Naive thymus-derived CD4-positive, alpha-beta T cell (primary cell): ENCODE data around the gene PTGDR. TPM values are rescaled to one million over a fixed set of nuclear protein-coding genes. Genes with fewer than 3 reads are reported as not detected.
A peak's percentile ranks its signal among the peaks of the same experiment; 100 is the strongest.

Source experiments
- ATAC-seq: fragments of 150-1000 bp; cut with Tn5 transposase; 2 replicates; pipeline ENCODE4 v1.10.0; 2021; ENCODE audit warnings: mild to moderate bottlenecking, moderate library complexity
- CTCF ChIA-PET: fragments of 350-600 bp; sonication (Branson Sonifier 250); formaldehyde crosslinking; loops from one replicate; lab custom pipeline; 2021; ENCODE audit warnings: antibody characterized with exemption; lab: Charles Lee
- POLR2A ChIA-PET: fragments of 350-600 bp; sonication (Branson Sonifier 250); formaldehyde crosslinking; loops from one replicate; lab custom pipeline; 2021; ENCODE audit warnings: antibody characterized with exemption, inconsistent platforms; lab: Charles Lee
- DNase-seq, 9 donors: peaks; one replicate each; pipeline versions ENCODE4 v3.0.0 to v3.0.0-alpha.2; 2020 to 2022; ENCODE audit warnings: mixed read lengths in 1 of 9
- H3K27ac ChIP-seq: one replicate; pipeline ENCODE4 v1.7.0; 2013; ENCODE audit warnings: mild to moderate bottlenecking, low read depth, low read length, moderate library complexity
- H3K27me3 ChIP-seq, 2 donors: one replicate each; pipeline ENCODE4 v1.7.0; 2013; ENCODE audit warnings: low read length in 2 of 2, mild to moderate bottlenecking in 2 of 2, moderate library complexity in 2 of 2; ENCODE audit not compliant: control insufficient read depth in 2 of 2, insufficient read depth in 2 of 2
- H3K36me3 ChIP-seq, 3 experiments: 1 replicate in 2 of 3; 2 replicates in 1 of 3; pipeline ENCODE4 v1.7.0; 2013; ENCODE audit warnings: low read length in 3 of 3, mild to moderate bottlenecking in 3 of 3, moderate library complexity in 1 of 3; ENCODE audit not compliant: insufficient read depth in 3 of 3, control insufficient read depth in 2 of 3
- H3K4me1 ChIP-seq, 2 donors: one replicate each; pipeline ENCODE4 v1.7.0; 2013; ENCODE audit warnings: low read length in 2 of 2, mild to moderate bottlenecking in 2 of 2, moderate library complexity in 1 of 2; ENCODE audit not compliant: control insufficient read depth in 2 of 2, insufficient read depth in 2 of 2
- H3K4me3 ChIP-seq: 2 replicates; pipeline ENCODE4 v1.7.0; 2013; ENCODE audit warnings: mild to moderate bottlenecking, low read length
- H3K9me3 ChIP-seq, 3 experiments: 1 replicate in 2 of 3; 2 replicates in 1 of 3; pipeline ENCODE4 v1.7.0; 2013; ENCODE audit warnings: low read length in 3 of 3; ENCODE audit not compliant: control insufficient read depth in 2 of 3
- H3K27ac Mint-ChIP-seq, 9 donors: one replicate each; pipeline ENCODE4 v1.8.0; 2020 to 2022; ENCODE audit warnings: mixed read lengths in 9 of 9, mild to moderate bottlenecking in 8 of 9, moderate library complexity in 5 of 9, inconsistent platforms in 2 of 9
- H3K27me3 Mint-ChIP-seq, 5 donors: one replicate each; pipeline ENCODE4 v1.8.0; 2021 to 2022; ENCODE audit warnings: mixed read lengths in 5 of 5, mild to moderate bottlenecking in 1 of 5
- H3K36me3 Mint-ChIP-seq, 5 donors: one replicate each; pipeline ENCODE4 v1.8.0; 2020 to 2022; ENCODE audit warnings: mixed read lengths in 5 of 5, mild to moderate bottlenecking in 3 of 5, inconsistent platforms in 1 of 5
- H3K4me1 Mint-ChIP-seq, 7 donors: one replicate each; pipeline ENCODE4 v1.8.0; 2020 to 2022; ENCODE audit warnings: mixed read lengths in 7 of 7, mild to moderate bottlenecking in 3 of 7, inconsistent platforms in 1 of 7
- H3K4me3 Mint-ChIP-seq, 10 donors: one replicate each; pipeline ENCODE4 v1.8.0; 2020 to 2022; ENCODE audit warnings: mild to moderate bottlenecking in 10 of 10, mixed read lengths in 10 of 10, moderate library complexity in 6 of 10, inconsistent platforms in 2 of 10
- H3K9me3 Mint-ChIP-seq, 11 donors: one replicate each; pipeline ENCODE4 v1.8.0; 2020 to 2022; ENCODE audit warnings: mixed read lengths in 11 of 11, mild to moderate bottlenecking in 4 of 11, inconsistent platforms in 1 of 11, moderate library complexity in 1 of 11
- intact Hi-C, 2 donors: fragments of 100-400 bp; cut with micrococcal nuclease; formaldehyde crosslinking; loops; one replicate each; pipeline ENCODE4 v1.15.1; 2023
- polyA plus RNA-seq, 2 donors: library from polyadenylated mRNA; unstranded; fragments of 300-500 nt; fragmentation: Illumina TruSeq; gene quantifications; one replicate each; pipeline ENCODE4 v1.2.3, GENCODE V29; 2021
- total RNA-seq, 6 experiments: library from RNA in 5 of 6; stranded (reverse) in 5 of 6; gene quantifications; 1 replicate in 5 of 6; 2 replicates in 1 of 6; pipeline ENCODE4 v1.2.3 and lab custom pipeline; 2021 to 2026

PTGDR gene
- total and polyA plus RNA-seq, 7 experiments from 2014 or later = 0.10 to 12.4 (median 0.35) TPM

GRCh38 chr14:52299692-52300278 is 32.3 kb downstream of the PTGDR start:
- peaks cover 0 to 52% (median 0%) of the 10 kb centered on the region in 5 donors for H3K36me3 Mint-ChIP-seq
- DNase-seq = peak in 6 of 9 donors; percentile 28 to 68 (median 51)
- no peaks in the 10 kb centered on the region for H3K9me3 ChIP-seq
- H3K9me3 Mint-ChIP-seq = no peaks in the 10 kb centered on the region
- H3K4me1 Mint-ChIP-seq = peaks cover 8 to 63% (median 25%) of the 10 kb centered on the region in 7 donors
- H3K27ac Mint-ChIP-seq = no peak overlapping the region
- no peak overlapping the region for H3K4me3 ChIP-seq
- peaks cover 3 to 5% of the 10 kb centered on the region in 2 donors for H3K4me1 ChIP-seq
- intact Hi-C loops = loop anchor here (1.0 to 10.0 kb wide), 13 partner anchors 15 to 756 kb away; partner anchors contain the start of genes PSMC6 (in 1 of the 2) and PTGER2 (in 1 of the 2)
- H3K36me3 ChIP-seq = no peaks in the 10 kb centered on the region
- peak; percentile 84 for ATAC-seq
- no peaks in the 10 kb centered on the region for H3K27me3 ChIP-seq
- H3K27me3 Mint-ChIP-seq = peaks cover 0 to 9% (median 0%) of the 10 kb centered on the region in 5 donors
- H3K27ac ChIP-seq = no peak overlapping the region
- POLR2A ChIA-PET = interaction anchor here (0.6 to 0.7 kb wide), 3 partner anchors 168 to 488 kb away, joined by 3 to 5 read pairs (median 3); no protein-coding TSS in a partner anchor
- CTCF ChIA-PET = interaction anchor here (0.7 to 1.9 kb wide), 11 partner anchors 8 to 369 kb away, joined by 3 to 9 read pairs (median 3); no protein-coding TSS in a partner anchor
- peak overlapping the region in 1 of 10 donors; percentile 23 for H3K4me3 Mint-ChIP-seq

GRCh38 chr14:52303236-52303635 is 35.7 kb downstream of the PTGDR start:
- Mint-ChIP-seq H3K4me3 (no peak overlapping the region), H3K27ac (peak overlapping the region in 1 of 9 donors; percentile 60), H3K36me3 (peaks cover 0 to 57% (median 0%) of the 10 kb centered on the region in 5 donors), H3K9me3 (peaks cover 0 to under 1% (median 0%) of the 10 kb centered on the region in 11 donors), H3K4me1 (peaks cover 8 to 73% (median 31%) of the 10 kb centered on the region in 7 donors), H3K27me3 (peaks cover 0 to 5% (median 0%) of the 10 kb centered on the region in 5 donors)
- intact Hi-C loops = no loop called here
- Histone ChIP-seq H3K4me1 (peaks cover 3 to 9% of the 10 kb centered on the region in 2 donors), H3K4me3 (no peak overlapping the region), H3K27ac (no peak overlapping the region), H3K9me3 (no peaks in the 10 kb centered on the region), H3K27me3 (no peaks in the 10 kb centered on the region), H3K36me3 (no peaks in the 10 kb centered on the region)
- POLR2A ChIA-PET = no interaction called here
- ATAC-seq (no peak), DNase-seq (no peak)
- CTCF ChIA-PET = interaction anchor here (0.6 kb wide), 1 partner anchor 869 kb away, joined by 3 read pairs; no protein-coding TSS in a partner anchor

- ChIA-PET CTCF (interaction anchor here (0.6 to 0.7 kb wide), 2 partner anchors 171 to 655 kb away, joined by 3 to 4 read pairs; no protein-coding TSS in a partner anchor), POLR2A (no interaction called here)
- H3K4me1 ChIP-seq = peaks cover 3 to 16% of the 10 kb centered on the region in 2 donors
- H3K36me3 ChIP-seq = no peaks in the 10 kb centered on the region
- H3K4me3 ChIP-seq = no peak overlapping the region
- no peaks in the 10 kb centered on the region for H3K27me3 ChIP-seq
- intact Hi-C loops = no loop called here
- Mint-ChIP-seq H3K27ac (peak overlapping the region in 2 of 9 donors; percentile 1 to 60), H3K36me3 (peaks cover 0 to 60% (median 0%) of the 10 kb centered on the region in 5 donors), H3K4me1 (peaks cover 8 to 75% (median 27%) of the 10 kb centered on the region in 7 donors), H3K4me3 (no peak overlapping the region), H3K27me3 (peaks cover 0 to 5% (median 0%) of the 10 kb centered on the region in 5 donors), H3K9me3 (peaks cover 0 to 3% (median 0%) of the 10 kb centered on the region in 11 donors)
- no peak for ATAC-seq
- no peaks in the 10 kb centered on the region for H3K9me3 ChIP-seq
- no peak overlapping the region for H3K27ac ChIP-seq
- no peak for DNase-seq
Measured at GRCh38 chr14:52304248-52304904, 36.9 kb downstream of the PTGDR start.

GRCh38 chr14:52305014-52305413 is 37.5 kb downstream of the PTGDR start:
- ChIA-PET POLR2A (interaction anchor here (2.2 kb wide), 1 partner anchor 12 kb away, joined by 9 read pairs; no protein-coding TSS in a partner anchor), CTCF (interaction anchor here (0.7 to 0.9 kb wide), 2 partner anchors 31 to 170 kb away, joined by 3 read pairs; no protein-coding TSS in a partner anchor)
- peaks cover under 1 to 15% of the 10 kb centered on the region in 2 donors for H3K4me1 ChIP-seq
- no peak overlapping the region for H3K27ac ChIP-seq
- H3K4me3 ChIP-seq = no peak overlapping the region
- peaks cover 0 to 66% (median 0%) of the 10 kb centered on the region in 5 donors for H3K36me3 Mint-ChIP-seq
- no peak overlapping the region for H3K4me3 Mint-ChIP-seq
- peaks cover 8 to 78% (median 26%) of the 10 kb centered on the region in 7 donors for H3K4me1 Mint-ChIP-seq
- H3K9me3 ChIP-seq = no peaks in the 10 kb centered on the region
- ATAC-seq (no peak), DNase-seq (no peak)
- intact Hi-C loops = no loop called here
- peak overlapping the region in 1 of 9 donors; percentile 63 for H3K27ac Mint-ChIP-seq
- no peaks in the 10 kb centered on the region for H3K27me3 ChIP-seq
- peaks cover 0 to 5% (median 0%) of the 10 kb centered on the region in 5 donors for H3K27me3 Mint-ChIP-seq
- peaks cover 0 to 3% (median 0%) of the 10 kb centered on the region in 11 donors for H3K9me3 Mint-ChIP-seq
- H3K36me3 ChIP-seq = no peaks in the 10 kb centered on the region

- peaks cover 0 to 5% (median 0%) of the 10 kb centered on the region in 5 donors for H3K27me3 Mint-ChIP-seq
- no peak for DNase-seq
- peaks cover 10 to 33% of the 10 kb centered on the region in 2 donors for H3K4me1 ChIP-seq
- H3K27ac ChIP-seq = no peak overlapping the region
- H3K4me1 Mint-ChIP-seq = peaks cover 13 to 80% (median 22%) of the 10 kb centered on the region in 7 donors
- no peaks in the 10 kb centered on the region for H3K27me3 ChIP-seq
- no peaks in the 10 kb centered on the region for H3K36me3 ChIP-seq
- CTCF ChIA-PET = no interaction called here
- no peak for ATAC-seq
- POLR2A ChIA-PET = interaction anchor here (0.6 to 2.2 kb wide), 3 partner anchors 10 to 528 kb away, joined by 3 to 9 read pairs (median 5); no protein-coding TSS in a partner anchor
- H3K9me3 Mint-ChIP-seq = peaks cover 0 to 3% (median 0%) of the 10 kb centered on the region in 11 donors
- H3K36me3 Mint-ChIP-seq = peaks cover 0 to 73% (median 0%) of the 10 kb centered on the region in 5 donors
- intact Hi-C loops = no loop called here
- peak overlapping the region in 2 of 10 donors; percentile 2 to 37 for H3K4me3 Mint-ChIP-seq
- no peaks in the 10 kb centered on the region for H3K9me3 ChIP-seq
- no peak overlapping the region for H3K4me3 ChIP-seq
- peak overlapping the region in 4 of 9 donors; percentile 4 to 41 (median 19) for H3K27ac Mint-ChIP-seq
Measured at GRCh38 chr14:52307376-52307775, 39.9 kb downstream of the PTGDR start.

GRCh38 chr14:52307905-52308304 is 40.4 kb downstream of the PTGDR start:
- H3K4me1 ChIP-seq = peaks cover 10 to 33% of the 10 kb centered on the region in 2 donors
- H3K36me3 ChIP-seq = no peaks in the 10 kb centered on the region
- Mint-ChIP-seq H3K4me1 (peaks cover 18 to 79% (median 26%) of the 10 kb centered on the region in 7 donors), H3K9me3 (peaks cover 0 to 3% (median 0%) of the 10 kb centered on the region in 11 donors), H3K36me3 (peaks cover 0 to 72% (median 0%) of the 10 kb centered on the region in 5 donors), H3K27me3 (peaks cover 0 to 5% (median 0%) of the 10 kb centered on the region in 5 donors), H3K27ac (peak overlapping the region in 4 of 9 donors; percentile 4 to 41 (median 19)), H3K4me3 (peak overlapping the region in 1 of 10 donors; percentile 37)
- ATAC-seq (no peak), DNase-seq (no peak)
- CTCF ChIA-PET = no interaction called here
- intact Hi-C loops = no loop called here
- H3K4me3 ChIP-seq = no peak overlapping the region
- no peaks in the 10 kb centered on the region for H3K27me3 ChIP-seq
- POLR2A ChIA-PET = interaction anchor here (0.6 to 0.7 kb wide), 2 partner anchors 250 to 528 kb away, joined by 3 to 5 read pairs; no protein-coding TSS in a partner anchor
- H3K9me3 ChIP-seq = no peaks in the 10 kb centered on the region
- no peak overlapping the region for H3K27ac ChIP-seq
